MM.1S (cell line): ENCODE measurements around the gene TLE5.
A peak's percentile ranks its signal among the peaks of the same experiment; 100 is the strongest.

Source experiments
- DNase-seq: peaks from one replicate; pipeline ENCODE4 v3.0.0-alpha.2; 2015
- H2AFZ ChIP-seq: fragments of 300-600 bp; sonication (generic); 2 replicates; pipeline ENCODE4 v1.6.0; 2016; ENCODE audit warnings: antibody characterized with exemption, low read length
- H3F3A ChIP-seq: fragments of 300-600 bp; sonication (generic); 2 replicates; pipeline ENCODE4 v1.6.1; 2016; ENCODE audit warnings: mild to moderate bottlenecking, antibody characterized with exemption, low read length, moderate library complexity, mixed read lengths; ENCODE audit not compliant: insufficient read depth
- H3K27ac ChIP-seq: fragments of 300-600 bp; sonication (generic); 2 replicates; pipeline ENCODE4 v1.5.1; 2016; ENCODE audit warnings: mild to moderate bottlenecking, low read length
- H3K27me3 ChIP-seq: fragments of 300-600 bp; sonication (generic); replicated peaks from 2 replicates; pipeline ENCODE4 v1.6.0; 2016; ENCODE audit warnings: low read length; ENCODE audit not compliant: insufficient read depth
- H3K36me3 ChIP-seq: fragments of 300-600 bp; sonication (generic); replicated peaks from 2 replicates; pipeline ENCODE4 v1.6.1; 2016; ENCODE audit warnings: mild to moderate bottlenecking, low read length, mixed read lengths; ENCODE audit not compliant: insufficient read depth
- H3K4me1 ChIP-seq: fragments of 300-600 bp; sonication (generic); 2 replicates; pipeline ENCODE4 v1.6.1; 2016; ENCODE audit warnings: low read length, mixed read lengths
- H3K4me2 ChIP-seq: fragments of 300-600 bp; sonication (generic); 2 replicates; pipeline ENCODE4 v1.6.0; 2016; ENCODE audit warnings: low read depth, low read length
- H3K4me3 ChIP-seq: fragments of 300-600 bp; sonication (generic); 2 replicates; pipeline ENCODE4 v1.5.1; 2016; ENCODE audit warnings: low read length, mixed read lengths
- H3K79me2 ChIP-seq: fragments of 300-600 bp; sonication (generic); 2 replicates; pipeline ENCODE4 v1.6.1; 2016; ENCODE audit warnings: mixed run types, low read length, mixed read lengths
- H3K9ac ChIP-seq: fragments of 300-600 bp; sonication (generic); 2 replicates; pipeline ENCODE4 v1.6.1; 2016; ENCODE audit warnings: low read length, mixed read lengths
- H3K9me2 ChIP-seq: fragments of 300-600 bp; sonication (generic); replicated peaks from 2 replicates; pipeline ENCODE4 v1.6.1; 2016; ENCODE audit warnings: mild to moderate bottlenecking, low read length, mixed read lengths; ENCODE audit not compliant: insufficient read depth
- H3K9me3 ChIP-seq: fragments of 300-600 bp; sonication (generic); replicated peaks from 2 replicates; pipeline ENCODE4 v1.6.1; 2016; ENCODE audit warnings: mild to moderate bottlenecking, low read length, mixed read lengths; ENCODE audit not compliant: insufficient read depth
- H4K20me1 ChIP-seq: fragments of 300-600 bp; sonication (generic); 2 replicates; pipeline ENCODE4 v1.6.1; 2016; ENCODE audit warnings: mild to moderate bottlenecking, low read length, moderate library complexity, mixed read lengths; ENCODE audit not compliant: insufficient read depth
- EZH2 ChIP-seq: fragments of 300-600 bp; sonication (generic); optimal IDR thresholded peaks from 2 replicates; pipeline ENCODE3; 2017; ENCODE audit warnings: low read depth, mild to moderate bottlenecking, antibody characterized with exemption, low read length, mixed read lengths
- EZH2phosphoT487 ChIP-seq: fragments of 300-600 bp; sonication (generic); IDR thresholded peaks from 2 replicates; pipeline ENCODE4 v1.6.1; 2018; ENCODE audit warnings: antibody characterized with exemption, low read length
- TF ChIP-seq, protein P1 (sequence below): fragments of 300-600 bp; sonication (generic); IDR thresholded peaks from 2 replicates; pipeline ENCODE4 v1.5.1; 2016; ENCODE audit warnings: antibody characterized with exemption, low read length, mixed read lengths

The TLE5 gene

GRCh38 chr19:3033595-3034405 is 28.5 kb downstream of the TLE5 start:
- no peaks in the 10 kb centered on the region for H3K9me2 ChIP-seq
- H3K4me1 ChIP-seq, result no peaks in the 10 kb centered on the region
- H3K27me3 ChIP-seq, result peaks cover 73% of the 10 kb centered on the region
- H3K9ac ChIP-seq, result no peak overlapping the region
- H3K4me3 ChIP-seq, result no peak overlapping the region
- TF ChIP-seq, protein P1, sequence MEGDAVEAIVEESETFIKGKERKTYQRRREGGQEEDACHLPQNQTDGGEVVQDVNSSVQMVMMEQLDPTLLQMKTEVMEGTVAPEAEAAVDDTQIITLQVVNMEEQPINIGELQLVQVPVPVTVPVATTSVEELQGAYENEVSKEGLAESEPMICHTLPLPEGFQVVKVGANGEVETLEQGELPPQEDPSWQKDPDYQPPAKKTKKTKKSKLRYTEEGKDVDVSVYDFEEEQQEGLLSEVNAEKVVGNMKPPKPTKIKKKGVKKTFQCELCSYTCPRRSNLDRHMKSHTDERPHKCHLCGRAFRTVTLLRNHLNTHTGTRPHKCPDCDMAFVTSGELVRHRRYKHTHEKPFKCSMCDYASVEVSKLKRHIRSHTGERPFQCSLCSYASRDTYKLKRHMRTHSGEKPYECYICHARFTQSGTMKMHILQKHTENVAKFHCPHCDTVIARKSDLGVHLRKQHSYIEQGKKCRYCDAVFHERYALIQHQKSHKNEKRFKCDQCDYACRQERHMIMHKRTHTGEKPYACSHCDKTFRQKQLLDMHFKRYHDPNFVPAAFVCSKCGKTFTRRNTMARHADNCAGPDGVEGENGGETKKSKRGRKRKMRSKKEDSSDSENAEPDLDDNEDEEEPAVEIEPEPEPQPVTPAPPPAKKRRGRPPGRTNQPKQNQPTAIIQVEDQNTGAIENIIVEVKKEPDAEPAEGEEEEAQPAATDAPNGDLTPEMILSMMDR, result no peak
- TF ChIP-seq EZH2 (no peak), EZH2phosphoT487 (no peak)
- no peak overlapping the region for H3K27ac ChIP-seq
- no peaks in the 10 kb centered on the region for H3K9me3 ChIP-seq
- no peaks in the 10 kb centered on the region for H4K20me1 ChIP-seq
- no peak for DNase-seq
- no peak overlapping the region for H2AFZ ChIP-seq
- H3K4me2 ChIP-seq, result no peak overlapping the region
- H3K79me2 ChIP-seq, result no peaks in the 10 kb centered on the region
- no peaks in the 10 kb centered on the region for H3K36me3 ChIP-seq
- no peaks in the 10 kb centered on the region for H3F3A ChIP-seq

DNA sequence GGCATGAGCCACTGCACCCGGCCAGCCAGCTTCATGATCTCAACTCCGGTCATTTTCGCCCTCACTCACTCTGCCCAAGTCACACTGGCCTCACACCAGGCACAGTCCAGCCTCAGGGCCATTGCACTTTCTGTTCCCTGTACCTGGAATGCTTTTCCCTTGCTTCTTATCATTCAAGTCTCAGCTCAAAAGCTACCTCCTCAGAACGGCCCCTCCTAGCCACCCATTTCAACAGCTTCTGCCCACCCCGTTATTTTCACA is 30.8 kb downstream of the TLE5 start:
- Histone ChIP-seq H4K20me1 (no peaks in the 10 kb centered on the region; the same call in 1 of the 2 replicates), H3K27me3 (peaks cover 83% of the 10 kb centered on the region), H3K9me2 (no peaks in the 10 kb centered on the region), H3F3A (no peaks in the 10 kb centered on the region), H3K4me3 (no peak overlapping the region), H3K9ac (no peak overlapping the region), H3K36me3 (no peaks in the 10 kb centered on the region), H3K79me2 (no peaks in the 10 kb centered on the region), H3K4me1 (no peaks in the 10 kb centered on the region), H3K9me3 (no peaks in the 10 kb centered on the region), H3K4me2 (no peak overlapping the region), H3K27ac (no peak overlapping the region), H2AFZ (no peak overlapping the region)
- TF ChIP-seq EZH2phosphoT487, result no peak
- TF ChIP-seq, protein P1, result no peak
- no peak for DNase-seq

DNA sequence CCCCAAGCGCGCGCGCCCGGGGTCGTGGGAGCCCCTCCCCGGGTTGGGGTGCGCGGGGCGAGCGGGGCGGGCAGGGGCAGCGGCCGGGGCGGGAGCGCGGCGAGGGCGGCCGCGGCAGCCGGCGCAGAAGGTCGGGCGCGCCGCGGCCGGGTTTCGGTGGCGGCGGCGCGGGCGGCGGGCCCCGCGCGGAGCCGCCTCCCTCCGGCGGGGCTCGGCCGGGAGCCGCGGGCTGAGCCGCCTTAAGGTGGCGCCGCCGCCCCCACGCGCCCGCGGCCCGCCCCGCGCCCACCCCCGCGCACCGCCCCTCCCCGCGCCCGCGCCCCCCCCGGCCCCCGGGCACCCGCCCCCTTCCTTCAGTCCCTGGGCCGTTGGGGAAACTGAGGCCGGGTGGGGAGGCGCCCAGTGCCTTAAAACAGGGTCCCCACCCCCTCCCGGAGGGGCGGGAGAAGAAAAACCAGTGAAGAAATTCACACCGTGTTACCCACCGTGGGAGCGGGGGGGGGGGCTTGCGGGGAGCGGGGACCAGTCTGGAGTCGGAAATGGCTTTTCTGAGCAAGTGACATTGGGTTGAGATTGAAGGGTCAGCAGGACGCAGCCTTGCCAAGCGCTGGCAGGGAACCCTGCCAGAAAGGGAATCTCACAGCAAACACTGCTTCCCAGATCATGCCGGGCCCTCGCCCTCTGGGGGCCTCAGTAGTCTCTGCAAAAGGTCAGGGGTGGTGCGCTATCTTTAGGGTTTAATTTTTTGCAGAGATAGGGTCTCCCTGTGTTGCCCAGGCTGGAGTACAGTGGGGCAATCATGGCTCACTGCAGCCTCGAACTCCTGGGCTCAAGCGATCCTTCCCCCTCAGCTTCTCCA is 33.0 kb downstream of the TLE5 start, which contains the start of gene TLE2:
Gene TLE2 (minus strand): TSS at position 216 of the 859 bp plus-strand sequence. CDS start 376 bp downstream, outside the sequence.
- Histone ChIP-seq H3K9me3 (no peaks in the 10 kb centered on the region), H3K4me2 (peak within 1 kb of the TSS; percentile 41; the same call in 1 of the 2 replicates), H3K4me1 (no peaks in the 10 kb centered on the region), H4K20me1 (no peaks in the 10 kb centered on the region; the same call in 1 of the 2 replicates), H3K79me2 (no peaks in the 10 kb centered on the region), H3K9ac (no peak within 1 kb of the TSS), H3K9me2 (no peaks in the 10 kb centered on the region), H3K4me3 (no peak within 1 kb of the TSS), H3F3A (no peaks in the 10 kb centered on the region), H3K36me3 (no peaks in the 10 kb centered on the region), H3K27ac (no peak within 1 kb of the TSS), H3K27me3 (peaks cover 92% of the 10 kb centered on the region), H2AFZ (no peak within 1 kb of the TSS)
- TF ChIP-seq EZH2 (no peak), EZH2phosphoT487 (no peak)
- TF ChIP-seq, protein P1, result no peak
- DNase-seq, result no peak
